Endothelial cell of umbilical vein (primary cell): Measurements from ENCODE around the gene ART3. TPM values are rescaled to one million over a fixed set of nuclear protein-coding genes. Genes with fewer than 3 reads are reported as not detected.

ENCODE experiments used
- BruUV-seq: library from RNA; stranded (reverse); fragments of 400-500 nt; replicated peaks from 2 replicates; lab custom pipeline; 2021; lab: Mats Ljungman, UMichigan
- CTCF ChIA-PET: fragments of 300-600, 350-600 bp; sonication (Branson Sonifier 250); formaldehyde crosslinking; loops from one replicate; lab custom pipeline; 2021; ENCODE audit warnings: antibody characterized with exemption, inconsistent platforms; lab: Charles Lee
- POLR2A ChIA-PET: fragments of 300-600, 350-600 bp; sonication (Branson Sonifier 250); formaldehyde crosslinking; loops from one replicate; lab custom pipeline; 2021; ENCODE audit warnings: antibody characterized with exemption, inconsistent platforms; lab: Charles Lee
- DNase-seq: peaks from one replicate; pipeline ENCODE4 v3.0.0-alpha.2; 2011; ENCODE audit warnings: low read depth, low spot score
- FAIRE-seq: peaks from 2 replicates; lab custom pipeline; 2011; peaks lifted over from hg19 to GRCh38; lab: Jason Lieb, UNC
- H2AFZ ChIP-seq: 2 replicates; pipeline ENCODE4 v1.6.0; 2012; ENCODE audit warnings: low read depth, low read length, control low read depth, inconsistent platforms
- H3K27ac ChIP-seq: 2 replicates; pipeline ENCODE4 v1.5.1; 2011; ENCODE audit warnings: low read depth, mild to moderate bottlenecking, control low read depth, low read length, moderate library complexity; ENCODE audit not compliant: insufficient read depth
- H3K27me3 ChIP-seq, 2 experiments: 2 replicates each; pipeline versions ENCODE4 v1.6.0 to v1.6.1; 2011; ENCODE audit warnings: low read length in 2 of 2, mixed read lengths in 1 of 2; ENCODE audit not compliant: control insufficient read depth in 2 of 2, insufficient read depth in 2 of 2
- H3K36me3 ChIP-seq, 2 experiments: 2 replicates in 1 of 2; 3 replicates in 1 of 2; pipeline ENCODE4 v1.5.1; 2011; ENCODE audit warnings: low read length in 2 of 2, mild to moderate bottlenecking in 1 of 2, moderate library complexity in 1 of 2; ENCODE audit not compliant: control insufficient read depth in 2 of 2, insufficient read depth in 2 of 2; ENCODE audit errors: extremely low read depth in 1 of 2
- H3K4me1 ChIP-seq: 3 replicates; pipeline ENCODE4 v1.5.1; 2011; ENCODE audit warnings: mild to moderate bottlenecking, low read length; ENCODE audit not compliant: control insufficient read depth, insufficient read depth; ENCODE audit errors: extremely low read depth
- H3K4me2 ChIP-seq: 2 replicates; pipeline ENCODE4 v1.6.1; 2011; ENCODE audit warnings: low read length, control low read depth, mixed read lengths; ENCODE audit not compliant: insufficient read depth
- H3K4me3 ChIP-seq, 3 experiments: fragments of 200-600 bp in 1 of 3; sonication (generic), shearing (Covaris generic) in 1 of 3; replicated peaks in 1 of 3; 2 replicates each; pipeline ENCODE4 v1.5.1; 2011 to 2016; ENCODE audit warnings: control low read depth in 3 of 3, low read length in 3 of 3, mild to moderate bottlenecking in 2 of 3, inconsistent platforms in 1 of 3, low read depth in 1 of 3, moderate library complexity in 1 of 3; ENCODE audit not compliant: insufficient read depth in 1 of 3
- H3K79me2 ChIP-seq: 2 replicates; pipeline ENCODE4 v1.6.0; 2012; ENCODE audit warnings: low read length, inconsistent platforms; ENCODE audit not compliant: control insufficient read depth, insufficient read depth
- H3K9ac ChIP-seq: replicated peaks from 2 replicates; pipeline ENCODE3; 2011; ENCODE audit warnings: low read length, control low read depth; ENCODE audit not compliant: insufficient read depth; ENCODE audit errors: extremely low read depth
- H3K9me1 ChIP-seq: replicated peaks from 3 replicates; pipeline ENCODE4 v1.6.0; 2011; ENCODE audit warnings: mild to moderate bottlenecking, low read length; ENCODE audit not compliant: control insufficient read depth, insufficient read depth; ENCODE audit errors: extremely low read depth
- H3K9me3 ChIP-seq: replicated peaks from 2 replicates; pipeline ENCODE4 v1.5.1; 2012; ENCODE audit warnings: low read length, inconsistent platforms; ENCODE audit not compliant: control insufficient read depth, insufficient read depth
- H4K20me1 ChIP-seq: replicated peaks from 2 replicates; pipeline ENCODE3; 2011; ENCODE audit warnings: mild to moderate bottlenecking, low read length; ENCODE audit not compliant: control insufficient read depth, insufficient read depth; ENCODE audit errors: extremely low read depth
- EZH2 ChIP-seq: IDR thresholded peaks from 2 replicates; pipeline ENCODE4 v1.6.1; 2012; ENCODE audit warnings: borderline replicate concordance, low read depth, mild to moderate bottlenecking, moderate library complexity, low read length, inconsistent platforms; ENCODE audit not compliant: severe bottlenecking
- FOS ChIP-seq: IDR thresholded peaks from 2 replicates; pipeline ENCODE4 v1.6.1; 2011; ENCODE audit warnings: mild to moderate bottlenecking, low read length, moderate library complexity, borderline replicate concordance; ENCODE audit not compliant: insufficient read depth
- GATA2 ChIP-seq: IDR thresholded peaks from 2 replicates; pipeline ENCODE4 v1.7.0; 2011; ENCODE audit warnings: low read depth, mild to moderate bottlenecking, moderate library complexity, mixed read lengths, low read length; ENCODE audit not compliant: insufficient read length, insufficient read depth
- JUN ChIP-seq: IDR thresholded peaks from 2 replicates; pipeline ENCODE4 v1.6.1; 2011; ENCODE audit warnings: borderline replicate concordance, low read depth; ENCODE audit not compliant: insufficient read length, insufficient read depth
- MYC ChIP-seq: IDR thresholded peaks from one replicate; pipeline ENCODE4 v1.6.1; 2011; ENCODE audit warnings: mild to moderate bottlenecking, low read depth, low read length
- POLR2A ChIP-seq: IDR thresholded peaks from 2 replicates; pipeline ENCODE4 v1.6.1; 2012; ENCODE audit warnings: low read depth, mild to moderate bottlenecking, control low read depth, low read length
- POLR2AphosphoS5 ChIP-seq: IDR thresholded peaks from 2 replicates; pipeline ENCODE4 v1.6.1; 2012; ENCODE audit warnings: low read depth, mild to moderate bottlenecking, control low read depth, low read length, moderate library complexity; ENCODE audit not compliant: insufficient read depth
- dilution Hi-C: fragments of 300-500 bp; cut with MboI; formaldehyde crosslinking; loops from one replicate; pipeline ENCODE4 v1.15.0; 2019; ENCODE audit warnings: low sequenced_read_pairs; ENCODE audit not compliant: extremely low pct_ligation_motif_present
- intact Hi-C: fragments of 100-400 bp; cut with micrococcal nuclease; formaldehyde crosslinking; loops from one replicate; pipeline ENCODE4 v1.10.0; 2022
- polyA plus RNA-seq, 4 experiments: library from polyadenylated mRNA; depleted of rRNA in 3 of 4; stranded (reverse) in 3 of 4; unstranded in 1 of 4; fragments of >200 nt; gene quantifications; 2 replicates each; pipeline versions ENCODE4 v1.2.1 to v1.2.3, GENCODE V29; 2011 to 2012; ENCODE audit warnings: missing spikeins in 1 of 4
- total RNA-seq: library from RNA; stranded (reverse); gene quantifications from 2 replicates; pipeline ENCODE4 v1.2.3, GENCODE V29; 2021
- TF ChIP-seq, protein P1 (sequence below): IDR thresholded peaks from 2 replicates; pipeline ENCODE4 v1.6.1; 2011; ENCODE audit not compliant: insufficient read depth, insufficient read length
- TF ChIP-seq, protein P2 (sequence below), 2 donors: IDR thresholded peaks; 1 replicate in 1 of 2; 2 replicates in 1 of 2; pipeline ENCODE4 v1.5.1; 2011; ENCODE audit warnings: low read length in 2 of 2, mild to moderate bottlenecking in 2 of 2, moderate library complexity in 2 of 2, control low read depth in 1 of 2, inconsistent platforms in 1 of 2, low read depth in 1 of 2; ENCODE audit not compliant: insufficient read depth in 1 of 2; ENCODE audit errors: extremely low read depth in 1 of 2

The ART3 gene
- total and polyA plus RNA-seq, 2 donors (not counting 3 experiments of a cell fraction or from before 2014, with no cell fraction given): not detected

- Histone ChIP-seq H3K79me2 (no peaks in the 10 kb centered on the region), H3K9me3 (no peaks in the 10 kb centered on the region), H3K4me3 (no peak overlapping the region), H3K9me1 (no peaks in the 10 kb centered on the region), H3K4me1 (no peaks in the 10 kb centered on the region), H3K27me3 (peaks cover 30 to 43% of the 10 kb centered on the region in 2 experiments), H3K4me2 (no peak overlapping the region), H3K36me3 (no peaks in the 10 kb centered on the region), H4K20me1 (no peaks in the 10 kb centered on the region), H3K9ac (no peak overlapping the region), H2AFZ (no peak overlapping the region), H3K27ac (no peak overlapping the region)
- dilution Hi-C loops (no loop called here), intact Hi-C loops (no loop called here)
- CTCF ChIA-PET: interaction anchor here (1.2 to 4.5 kb wide), 8 partner anchors 9 to 158 kb away, joined by 3 to 36 read pairs (median 5); no protein-coding TSS in a partner anchor
- FAIRE-seq (no peak), DNase-seq (no peak)
- POLR2A ChIA-PET: no interaction called here
- BruUV-seq: no TSS peak
- TF ChIP-seq POLR2A: no peak
- no peak for TF ChIP-seq GATA2
- TF ChIP-seq, protein P1, sequence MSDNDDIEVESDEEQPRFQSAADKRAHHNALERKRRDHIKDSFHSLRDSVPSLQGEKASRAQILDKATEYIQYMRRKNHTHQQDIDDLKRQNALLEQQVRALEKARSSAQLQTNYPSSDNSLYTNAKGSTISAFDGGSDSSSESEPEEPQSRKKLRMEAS: no peak
- no peak for TF ChIP-seq JUN
- TF ChIP-seq, protein P2, sequence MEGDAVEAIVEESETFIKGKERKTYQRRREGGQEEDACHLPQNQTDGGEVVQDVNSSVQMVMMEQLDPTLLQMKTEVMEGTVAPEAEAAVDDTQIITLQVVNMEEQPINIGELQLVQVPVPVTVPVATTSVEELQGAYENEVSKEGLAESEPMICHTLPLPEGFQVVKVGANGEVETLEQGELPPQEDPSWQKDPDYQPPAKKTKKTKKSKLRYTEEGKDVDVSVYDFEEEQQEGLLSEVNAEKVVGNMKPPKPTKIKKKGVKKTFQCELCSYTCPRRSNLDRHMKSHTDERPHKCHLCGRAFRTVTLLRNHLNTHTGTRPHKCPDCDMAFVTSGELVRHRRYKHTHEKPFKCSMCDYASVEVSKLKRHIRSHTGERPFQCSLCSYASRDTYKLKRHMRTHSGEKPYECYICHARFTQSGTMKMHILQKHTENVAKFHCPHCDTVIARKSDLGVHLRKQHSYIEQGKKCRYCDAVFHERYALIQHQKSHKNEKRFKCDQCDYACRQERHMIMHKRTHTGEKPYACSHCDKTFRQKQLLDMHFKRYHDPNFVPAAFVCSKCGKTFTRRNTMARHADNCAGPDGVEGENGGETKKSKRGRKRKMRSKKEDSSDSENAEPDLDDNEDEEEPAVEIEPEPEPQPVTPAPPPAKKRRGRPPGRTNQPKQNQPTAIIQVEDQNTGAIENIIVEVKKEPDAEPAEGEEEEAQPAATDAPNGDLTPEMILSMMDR (IDR thresholded peaks at IDR 0.05; ENCODE audit: extremely low read depth in 1 of 2, insufficient read depth in 1 of 2, low read depth in 1 of 2, low read length in 2 of 2): no peak
- no peak for TF ChIP-seq POLR2AphosphoS5
- no peak for TF ChIP-seq MYC
- TF ChIP-seq EZH2: no peak
- TF ChIP-seq FOS: no peak
Observed at GRCh38 chr4:76053730-76054129, 20.8 kb upstream of the ART3 start.
